GM03348 (cell line): ENCODE measurements around the gene NTNG2.
A peak's percentile ranks its signal among the peaks of the same experiment; 100 is the strongest.

Source experiments
- DNase-seq: peaks from one replicate; pipeline ENCODE4 v3.0.0; 2012; ENCODE audit warnings: low spot score

Gene NTNG2

DNA sequence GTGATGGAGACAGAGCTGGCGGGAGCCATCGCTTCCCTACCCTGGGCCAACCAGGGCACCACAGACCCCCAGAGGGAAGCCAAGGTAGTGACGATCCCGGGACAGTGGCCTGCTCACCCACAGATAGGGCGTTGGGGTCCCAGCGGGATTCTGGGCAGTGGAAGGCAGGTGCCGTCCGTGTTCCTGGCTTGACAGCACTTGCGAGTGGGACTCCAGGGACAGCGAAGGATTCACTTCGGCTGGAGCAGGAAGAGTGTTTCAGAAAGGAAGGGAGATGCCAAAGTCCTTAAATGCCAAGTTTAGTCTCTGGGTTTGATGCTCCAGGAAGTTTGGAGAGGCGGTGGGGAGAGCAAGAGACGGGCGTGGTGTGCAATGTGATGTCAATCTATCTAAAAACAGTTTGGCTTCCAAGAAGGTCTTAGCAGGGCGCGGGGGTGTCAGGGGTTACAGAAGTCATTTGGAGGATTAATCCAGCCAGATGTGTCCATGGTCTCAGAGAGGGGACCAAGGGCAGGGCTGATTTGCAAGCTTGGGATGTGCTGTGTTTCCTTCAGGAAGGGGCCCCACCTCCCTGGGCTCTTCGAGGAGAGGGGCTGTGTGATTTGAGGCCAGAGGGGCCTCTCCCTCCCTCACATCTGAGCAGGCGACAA is 74.9 kb downstream of the NTNG2 start:
- no peak for DNase-seq

GRCh38 chr9:132237481-132237880 is 75.6 kb downstream of the NTNG2 start:
- DNase-seq = no peak

DNA sequence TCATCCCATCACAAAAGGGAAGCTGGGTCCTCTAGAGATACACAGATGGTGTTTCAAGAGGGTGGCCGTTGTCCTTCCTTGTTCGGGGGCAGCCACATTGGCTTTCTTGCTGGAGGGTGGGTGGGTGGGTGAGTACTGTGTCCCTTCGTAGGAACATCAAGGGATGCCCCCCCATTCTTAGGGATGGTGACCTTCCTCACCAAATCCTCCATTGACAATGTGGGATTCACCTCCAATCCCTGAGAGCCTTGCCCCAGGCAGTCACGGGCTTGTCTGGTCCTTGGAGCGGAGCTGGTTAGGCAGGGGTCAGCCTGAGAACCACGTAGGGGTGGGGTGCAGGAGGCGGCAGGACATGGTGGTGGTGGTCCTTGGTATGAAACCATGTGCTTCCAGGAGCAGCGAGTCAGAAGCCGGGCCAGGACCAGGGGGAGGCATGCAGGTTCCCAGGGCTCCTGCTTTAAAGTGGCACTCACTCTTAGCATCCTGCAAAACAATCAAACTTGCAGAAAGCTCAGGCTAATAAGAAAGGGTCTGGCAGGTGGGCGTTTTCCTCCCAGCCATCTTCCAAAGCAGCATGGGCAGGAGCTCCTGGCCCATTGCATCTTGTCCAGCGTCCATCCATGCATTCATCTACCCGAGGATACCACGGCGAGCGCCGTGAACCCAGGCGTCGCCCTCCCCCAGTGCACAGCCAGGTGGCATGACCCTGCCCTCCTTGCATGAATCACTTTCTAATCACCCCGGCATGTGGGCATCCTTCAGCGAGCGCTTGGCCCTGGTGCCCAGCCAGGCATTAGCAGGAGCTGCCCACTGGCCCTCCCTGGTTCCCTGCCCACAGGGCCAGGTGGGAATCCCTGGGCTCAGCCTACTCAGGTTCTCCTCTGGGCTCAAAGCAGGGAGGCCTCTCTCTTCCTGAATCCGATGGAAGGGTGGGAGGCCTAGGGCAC is 76.4 kb downstream of the NTNG2 start:
- no peak for DNase-seq

GRCh38 chr9:132238992-132239391 is 77.1 kb downstream of the NTNG2 start:
- no peak for DNase-seq

- no peak for DNase-seq
These were observed 77.7 kb downstream of the NTNG2 start for GRCh38 chr9:132239518-132239917.

- DNase-seq = no peak
These were observed 78.4 kb downstream of the NTNG2 start for GRCh38 chr9:132239999-132240840.

DNA sequence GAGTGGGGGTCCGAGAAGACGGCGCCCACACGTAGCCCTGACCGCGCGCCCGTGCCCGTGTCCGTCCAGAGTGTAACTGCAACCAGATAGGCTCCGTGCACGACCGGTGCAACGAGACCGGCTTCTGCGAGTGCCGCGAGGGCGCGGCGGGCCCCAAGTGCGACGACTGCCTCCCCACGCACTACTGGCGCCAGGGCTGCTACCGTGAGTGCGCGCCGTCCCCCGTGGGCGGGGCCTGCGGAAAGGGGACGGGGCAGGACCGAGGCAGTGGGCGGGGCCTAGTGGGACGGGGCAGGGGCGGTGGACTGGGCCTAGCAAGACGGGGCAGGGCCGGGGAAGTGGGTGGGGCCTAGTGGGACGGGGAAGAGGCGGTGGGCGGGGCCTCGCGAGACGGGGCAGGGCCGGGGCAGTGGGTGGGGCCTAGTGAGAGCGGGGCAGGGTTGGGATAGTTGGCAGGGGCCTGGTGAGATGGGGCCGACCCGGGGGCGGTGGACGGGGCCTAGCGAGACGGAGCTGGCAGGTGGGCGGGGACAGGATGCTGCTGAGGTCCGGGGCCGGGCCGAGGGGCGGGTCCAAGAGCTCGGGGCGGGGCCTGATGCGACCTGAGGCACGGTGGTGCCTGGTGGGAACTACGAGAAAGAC is 79.1 kb downstream of the NTNG2 start:
- peak; percentile 98 for DNase-seq

DNA sequence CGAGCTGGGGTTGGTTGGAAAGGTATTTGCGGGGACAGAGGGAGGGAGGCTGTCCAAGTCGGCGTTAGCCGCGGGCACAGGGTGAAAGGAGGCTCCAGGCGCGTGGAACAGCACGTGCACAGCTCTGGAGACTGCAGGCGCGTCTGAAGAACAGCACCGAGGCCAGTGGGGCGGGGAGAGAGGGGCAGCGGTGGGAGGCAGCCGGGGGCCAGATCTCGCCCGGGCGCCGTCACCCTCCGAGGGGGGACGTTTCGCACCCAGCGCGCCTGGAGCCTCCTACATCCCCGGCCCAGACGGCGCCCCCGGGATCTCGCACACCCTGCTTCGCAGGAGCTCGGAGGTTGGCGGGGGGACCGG is 79.6 kb downstream of the NTNG2 start:
- no peak for DNase-seq

- DNase-seq = no peak
These were observed 80.2 kb downstream of the NTNG2 start for GRCh38 chr9:132241840-132242620.

GRCh38 chr9:132242621-132243155 is 80.8 kb downstream of the NTNG2 start:
- no peak for DNase-seq

- DNase-seq = no peak
These were observed 81.6 kb downstream of the NTNG2 start for GRCh38 chr9:132243156-132244074.

GRCh38 chr9:132244582-132245455 is 83.0 kb downstream of the NTNG2 start:
- DNase-seq = no peak

- DNase-seq = no peak
These were observed 83.6 kb downstream of the NTNG2 start for GRCh38 chr9:132245465-132245864.

GRCh38 chr9:132247942-132248341 is 86.1 kb downstream of the NTNG2 start:
- no peak for DNase-seq

- no peak for DNase-seq
These were observed 87.3 kb downstream of the NTNG2 start for GRCh38 chr9:132249123-132249522.

GRCh38 chr9:132249690-132250089 is 87.8 kb downstream of the NTNG2 start:
- no peak for DNase-seq

GRCh38 chr9:132250324-132251262 is 88.7 kb downstream of the NTNG2 start:
- DNase-seq = no peak

- DNase-seq = no peak
These were observed 99.0 kb downstream of the NTNG2 start for GRCh38 chr9:132260846-132261245.
